Esophagus squamous epithelium (tissue), 4 donors: ENCODE data around the gene GYG2.

Experiments used
- POLR2A ChIP-seq, 4 donors: fragments of 450-650 bp; IDR thresholded peaks; one replicate each; pipeline ENCODE4 v1.6.1; 2017; ENCODE audit warnings: antibody characterized with exemption in 4 of 4, mild to moderate bottlenecking in 4 of 4, moderate library complexity in 3 of 4
- TF ChIP-seq, protein P1 (sequence below), 6 experiments: fragments of 450-650 bp in 4 of 6; fragments of 200-600 bp in 2 of 6; sonication (generic) in 2 of 6; IDR thresholded peaks; one replicate each; pipeline ENCODE4 v1.5.1; 2016 to 2019; ENCODE audit warnings: antibody characterized with exemption in 6 of 6, mild to moderate bottlenecking in 4 of 6, moderate library complexity in 4 of 6

DNA sequence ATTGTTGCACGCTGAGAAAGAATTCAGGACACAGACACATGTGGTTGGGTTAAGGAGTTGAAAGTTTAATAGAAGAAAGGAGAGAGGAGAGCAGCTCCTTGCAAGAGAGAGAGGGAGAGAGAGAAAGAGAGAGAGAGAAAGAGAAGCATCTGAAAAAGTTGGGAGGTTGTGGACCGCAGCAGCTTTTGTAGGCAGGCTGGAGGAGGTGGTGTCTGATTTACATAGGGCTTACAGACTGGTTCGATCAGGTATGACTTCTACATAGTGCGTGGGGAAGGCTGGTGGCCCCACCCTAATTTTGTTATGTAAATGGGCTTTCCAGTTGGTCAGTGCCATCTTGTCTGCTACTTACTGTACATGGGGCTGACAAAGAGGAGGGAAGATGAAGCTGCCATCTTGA, 27.5 kb upstream of the GYG2 start:
- TF ChIP-seq, protein P1, sequence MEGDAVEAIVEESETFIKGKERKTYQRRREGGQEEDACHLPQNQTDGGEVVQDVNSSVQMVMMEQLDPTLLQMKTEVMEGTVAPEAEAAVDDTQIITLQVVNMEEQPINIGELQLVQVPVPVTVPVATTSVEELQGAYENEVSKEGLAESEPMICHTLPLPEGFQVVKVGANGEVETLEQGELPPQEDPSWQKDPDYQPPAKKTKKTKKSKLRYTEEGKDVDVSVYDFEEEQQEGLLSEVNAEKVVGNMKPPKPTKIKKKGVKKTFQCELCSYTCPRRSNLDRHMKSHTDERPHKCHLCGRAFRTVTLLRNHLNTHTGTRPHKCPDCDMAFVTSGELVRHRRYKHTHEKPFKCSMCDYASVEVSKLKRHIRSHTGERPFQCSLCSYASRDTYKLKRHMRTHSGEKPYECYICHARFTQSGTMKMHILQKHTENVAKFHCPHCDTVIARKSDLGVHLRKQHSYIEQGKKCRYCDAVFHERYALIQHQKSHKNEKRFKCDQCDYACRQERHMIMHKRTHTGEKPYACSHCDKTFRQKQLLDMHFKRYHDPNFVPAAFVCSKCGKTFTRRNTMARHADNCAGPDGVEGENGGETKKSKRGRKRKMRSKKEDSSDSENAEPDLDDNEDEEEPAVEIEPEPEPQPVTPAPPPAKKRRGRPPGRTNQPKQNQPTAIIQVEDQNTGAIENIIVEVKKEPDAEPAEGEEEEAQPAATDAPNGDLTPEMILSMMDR (IDR thresholded peaks at IDR 0.05): no peak
- no peak for TF ChIP-seq POLR2A (IDR thresholded peaks at IDR 0.05)
